GM18505 (cell line): ENCODE data around the gene ERFL.
"Not testable (repeated sequence)": the region's sequence is repeated elsewhere in the genome, so short reads cannot be mapped to it uniquely, and the experiment has no call there.

Experiments used
- ATAC-seq: cut with Tn5 transposase; IDR thresholded peaks from one replicate; pipeline ENCODE4 v1.9.1; 2021; ENCODE audit not compliant: unreplicated experiment
- POLR2A ChIP-seq: IDR thresholded peaks from 4 replicates; pipeline ENCODE4 v1.6.1; 2011; ENCODE audit warnings: borderline replicate concordance; ENCODE audit not compliant: insufficient read depth, insufficient read length; ENCODE audit errors: extremely low read depth

The ERFL gene

GRCh38 chr19:41957838-41958366, 29.7 kb upstream of the ERFL start:
- TF ChIP-seq POLR2A = no peak
- ATAC-seq = no peak

- no peak for TF ChIP-seq POLR2A
- no peak for ATAC-seq
These were observed 29.1 kb upstream of the ERFL start for GRCh38 chr19:41957161-41957837.

GRCh38 chr19:41956621-41957020, 28.4 kb upstream of the ERFL start:
- ATAC-seq = no peak
- TF ChIP-seq POLR2A = no peak

- ATAC-seq = no peak
- TF ChIP-seq POLR2A = no peak
These were observed 27.3 kb upstream of the ERFL start for GRCh38 chr19:41955521-41955920.

GRCh38 chr19:41951686-41952172, 23.5 kb upstream of the ERFL start:
- no peak for ATAC-seq
- TF ChIP-seq POLR2A = no peak

- no peak for TF ChIP-seq POLR2A
These were observed 18.8 kb upstream of the ERFL start for GRCh38 chr19:41947091-41947490.

GRCh38 chr19:41945135-41945766, 17.0 kb upstream of the ERFL start:
- peak; percentile 30 for TF ChIP-seq POLR2A
- peak; percentile 70 for ATAC-seq

More at GRCh38 chr19:41947091-41947490, 18.8 kb upstream of the ERFL start:
- no peak for ATAC-seq

- no peak for TF ChIP-seq POLR2A
- no peak for ATAC-seq
These were observed 16.1 kb upstream of the ERFL start for GRCh38 chr19:41944336-41944735.

GRCh38 chr19:41941410-41942202, 13.4 kb upstream of the ERFL start:
- no peak for TF ChIP-seq POLR2A
- no peak for ATAC-seq

GRCh38 chr19:41940731-41941409, 12.6 kb upstream of the ERFL start:
- no peak for ATAC-seq
- TF ChIP-seq POLR2A = peak; percentile 47

GRCh38 chr19:41939861-41940730, 11.8 kb upstream of the ERFL start:
- ATAC-seq = no peak

GRCh38 chr19:41939209-41939608, 11.0 kb upstream of the ERFL start:
- ATAC-seq = not testable (repeated sequence)

More at GRCh38 chr19:41939861-41940730, 11.8 kb upstream of the ERFL start:
- TF ChIP-seq POLR2A = no peak
